Vagina (tissue), 2 donors: ENCODE data around the gene KLK7. TPM values are rescaled to one million over a fixed set of nuclear protein-coding genes. Genes with fewer than 3 reads are reported as not detected.

Experiments
- DNase-seq, 2 donors: peaks; one replicate each; pipeline ENCODE4 v3.0.0-alpha.2; 2017; ENCODE audit errors: extremely low spot score in 2 of 2
- H3K27ac ChIP-seq: fragments of 200-600 bp; sonication (generic); one replicate; pipeline ENCODE4 v1.5.1; 2019
- H3K27me3 ChIP-seq: fragments of 200-600 bp; sonication (generic); one replicate; pipeline ENCODE4 v1.5.1; 2019
- H3K36me3 ChIP-seq, 2 donors: fragments of 200-600 bp; sonication (generic); one replicate each; pipeline ENCODE4 v1.5.1; 2017 to 2019
- H3K4me1 ChIP-seq: fragments of 200-600 bp; sonication (generic); one replicate; pipeline ENCODE4 v1.5.1; 2019
- H3K4me3 ChIP-seq, 2 donors: fragments of 200-600 bp; sonication (generic); 1 replicate in 1 of 2; 2 replicates in 1 of 2; pipeline ENCODE4 v1.5.1; 2016 to 2019
- H3K9me3 ChIP-seq: fragments of 200-600 bp; sonication (generic); one replicate; pipeline ENCODE4 v1.5.1; 2019
- POLR2A ChIP-seq, 2 donors: fragments of 450-650 bp; IDR thresholded peaks; one replicate each; pipeline ENCODE4 v1.6.1; 2017; ENCODE audit warnings: antibody characterized with exemption in 2 of 2, mild to moderate bottlenecking in 2 of 2, moderate library complexity in 2 of 2
- POLR2AphosphoS5 ChIP-seq, 2 donors: sonication (generic); formaldehyde crosslinking; IDR thresholded peaks; one replicate each; pipeline ENCODE4 v1.9.0; 2017; ENCODE audit warnings: antibody characterized with exemption in 2 of 2, mild to moderate bottlenecking in 2 of 2, low read depth in 1 of 2; ENCODE audit not compliant: insufficient read depth in 1 of 2
- intact Hi-C: fragments of 100-400 bp; cut with DNase I; formaldehyde crosslinking; loops from one replicate; pipeline ENCODE4 v1.15.1; 2023
- total RNA-seq: library from RNA; depleted of rRNA; stranded (reverse); fragments of >200 nt; gene quantifications from one replicate; pipeline ENCODE4 v1.2.3, GENCODE V29; 2016
- TF ChIP-seq, protein P1 (sequence below), 3 experiments: fragments of 450-650 bp in 2 of 3; fragments of 200-600 bp in 1 of 3; sonication (generic) in 1 of 3; IDR thresholded peaks; one replicate each; pipeline ENCODE4 v1.5.1; 2017 to 2019; ENCODE audit warnings: antibody characterized with exemption in 3 of 3, mild to moderate bottlenecking in 2 of 3, moderate library complexity in 2 of 3

The KLK7 gene
- total RNA-seq, 1 donor from 2014 or later, result 14.2 TPM

DNA sequence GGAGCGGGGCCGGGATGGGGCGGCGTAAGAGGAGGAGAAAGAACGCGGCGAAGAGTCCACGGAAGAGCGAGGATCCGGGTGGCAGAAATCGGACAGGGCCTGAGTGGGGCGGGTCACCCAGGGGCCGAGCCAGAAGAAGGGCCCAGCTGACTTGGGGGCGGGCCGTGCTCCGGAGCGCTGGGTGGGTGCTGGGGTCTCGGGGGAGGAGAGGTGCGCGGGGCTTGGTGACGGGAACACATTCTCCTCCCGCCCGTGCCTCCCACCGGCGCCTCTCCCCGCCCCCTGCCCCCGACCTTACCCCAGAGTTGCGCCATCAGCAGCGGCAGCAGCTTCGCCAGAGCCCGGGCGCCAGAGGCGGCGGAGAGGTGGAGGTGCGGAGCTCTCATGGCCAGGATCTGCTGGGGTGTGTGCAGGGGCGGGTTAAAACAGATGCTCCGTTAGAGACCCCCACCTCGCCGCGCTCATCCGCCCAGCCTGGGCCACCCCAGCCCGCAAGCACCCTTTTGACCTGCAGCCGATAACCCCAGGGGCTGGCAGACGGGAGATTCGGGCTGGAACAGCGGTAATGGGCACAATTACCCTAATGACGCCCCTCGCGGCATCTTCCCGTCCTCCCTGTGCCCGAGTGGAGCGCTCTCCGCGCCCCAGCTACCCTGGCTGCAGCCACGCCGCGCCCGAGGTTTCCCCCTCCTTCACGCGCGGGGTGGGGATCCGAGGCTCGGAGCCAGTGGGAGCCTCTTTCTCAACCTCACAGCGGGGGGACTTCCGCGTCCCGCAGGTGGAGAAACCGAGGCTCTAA is 35.2 kb upstream of the KLK7 start:
- Histone ChIP-seq H3K36me3 (no peaks in the 10 kb centered on the region), H3K27me3 (no peaks in the 10 kb centered on the region), H3K9me3 (no peaks in the 10 kb centered on the region), H3K4me3 (peak overlapping the region; percentile 39 to 48), H3K4me1 (peaks cover 17% of the 10 kb centered on the region), H3K27ac (peak overlapping the region; percentile 84)
- intact Hi-C loops, result no loop called here
- no peak for DNase-seq
- TF ChIP-seq, protein P1, sequence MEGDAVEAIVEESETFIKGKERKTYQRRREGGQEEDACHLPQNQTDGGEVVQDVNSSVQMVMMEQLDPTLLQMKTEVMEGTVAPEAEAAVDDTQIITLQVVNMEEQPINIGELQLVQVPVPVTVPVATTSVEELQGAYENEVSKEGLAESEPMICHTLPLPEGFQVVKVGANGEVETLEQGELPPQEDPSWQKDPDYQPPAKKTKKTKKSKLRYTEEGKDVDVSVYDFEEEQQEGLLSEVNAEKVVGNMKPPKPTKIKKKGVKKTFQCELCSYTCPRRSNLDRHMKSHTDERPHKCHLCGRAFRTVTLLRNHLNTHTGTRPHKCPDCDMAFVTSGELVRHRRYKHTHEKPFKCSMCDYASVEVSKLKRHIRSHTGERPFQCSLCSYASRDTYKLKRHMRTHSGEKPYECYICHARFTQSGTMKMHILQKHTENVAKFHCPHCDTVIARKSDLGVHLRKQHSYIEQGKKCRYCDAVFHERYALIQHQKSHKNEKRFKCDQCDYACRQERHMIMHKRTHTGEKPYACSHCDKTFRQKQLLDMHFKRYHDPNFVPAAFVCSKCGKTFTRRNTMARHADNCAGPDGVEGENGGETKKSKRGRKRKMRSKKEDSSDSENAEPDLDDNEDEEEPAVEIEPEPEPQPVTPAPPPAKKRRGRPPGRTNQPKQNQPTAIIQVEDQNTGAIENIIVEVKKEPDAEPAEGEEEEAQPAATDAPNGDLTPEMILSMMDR (IDR thresholded peaks at IDR 0.05), result no peak
- peak in 1 of 2 donors; percentile 72 for TF ChIP-seq POLR2AphosphoS5 (IDR thresholded peaks at IDR 0.05; ENCODE audit: insufficient read depth in 1 of 2, low read depth in 1 of 2)

DNA sequence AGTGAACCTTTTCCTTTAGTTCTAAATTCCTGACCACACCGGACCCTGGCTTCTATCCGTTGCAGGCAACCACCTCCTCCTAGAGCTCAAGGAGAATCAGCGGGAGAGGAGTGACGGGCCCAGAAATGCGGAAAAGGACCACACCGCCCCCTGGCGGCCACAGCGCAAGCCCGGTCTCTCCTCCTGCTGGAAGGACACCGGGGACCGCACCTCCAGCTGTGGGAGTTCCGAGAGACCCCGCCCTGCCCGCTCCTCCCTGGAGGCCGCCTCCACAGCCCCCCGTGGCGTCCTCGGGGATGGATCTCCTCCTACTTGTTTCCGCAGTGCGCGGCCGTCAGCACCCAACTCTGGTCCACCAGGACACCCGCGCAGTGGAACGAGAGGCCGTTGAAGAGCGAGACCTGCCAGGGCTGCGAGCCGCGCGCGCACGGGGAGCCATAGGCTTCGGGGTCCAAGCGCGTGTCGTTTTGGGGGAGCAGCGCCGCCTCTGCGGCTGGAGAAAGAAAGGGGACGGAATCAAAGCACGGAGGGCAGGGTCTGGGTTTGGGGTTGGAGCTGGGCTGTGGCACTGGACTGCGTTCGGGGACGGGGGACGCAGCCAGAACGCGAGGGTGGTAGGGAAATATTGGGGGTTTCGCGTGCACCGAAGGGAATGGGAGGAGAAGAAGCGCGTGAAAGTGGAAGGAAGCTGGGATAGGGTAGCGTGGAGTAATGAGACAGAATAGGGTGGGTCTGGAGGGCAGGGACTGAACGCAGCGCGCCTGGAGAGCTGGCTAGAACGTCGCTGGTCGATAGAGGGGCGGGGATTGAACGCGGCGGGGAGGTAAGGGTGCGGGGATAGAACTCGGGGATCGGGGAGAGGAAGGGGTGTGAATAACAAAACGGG is 33.3 kb upstream of the KLK7 start:
- no peaks in the 10 kb centered on the region for H3K36me3 ChIP-seq
- no peaks in the 10 kb centered on the region for H3K9me3 ChIP-seq
- no peaks in the 10 kb centered on the region for H3K27me3 ChIP-seq
- peaks cover 17% of the 10 kb centered on the region for H3K4me1 ChIP-seq
- peak overlapping the region; percentile 45 to 46 for H3K4me3 ChIP-seq
- intact Hi-C loops, result no loop called here
- H3K27ac ChIP-seq, result peak overlapping the region; percentile 72
- no peak for DNase-seq
- TF ChIP-seq, protein P1 (IDR thresholded peaks at IDR 0.05), result peak in 1 of 3 experiments; percentile 55
- TF ChIP-seq POLR2A (IDR thresholded peaks at IDR 0.05) (no peak), POLR2AphosphoS5 (IDR thresholded peaks at IDR 0.05; ENCODE audit: insufficient read depth in 1 of 2, low read depth in 1 of 2) (peak in 1 of 2 donors; percentile 70)

DNA sequence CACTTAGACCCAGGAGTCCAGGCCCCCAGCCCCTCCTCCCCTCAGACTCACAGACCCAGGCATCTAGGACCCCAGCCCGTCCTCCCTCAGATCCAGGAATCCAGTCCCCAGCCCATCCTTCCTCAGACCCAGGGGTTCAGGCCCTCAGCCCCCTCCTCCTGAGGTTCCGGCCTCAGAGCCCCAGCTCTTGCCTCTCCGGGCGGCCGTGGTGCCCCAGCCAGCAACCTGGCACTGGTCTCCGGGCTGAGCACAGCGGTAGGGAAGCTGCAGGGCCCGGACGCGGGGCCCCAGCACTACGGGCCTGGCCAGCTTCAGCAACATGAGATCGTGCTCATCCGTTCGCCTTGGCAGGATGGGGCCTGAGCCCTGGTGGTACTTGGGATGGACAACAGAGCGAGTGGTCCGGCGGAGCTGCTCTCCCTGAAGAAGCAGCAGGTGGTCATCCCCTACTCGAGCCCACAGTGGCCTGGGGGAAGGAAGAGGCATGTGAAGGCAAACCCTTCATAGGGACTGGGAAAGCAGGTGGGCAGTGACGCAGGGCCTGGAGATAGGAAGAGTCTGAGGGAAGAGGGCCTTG is 32.1 kb upstream of the KLK7 start:
- intact Hi-C loops, result no loop called here
- H3K27ac ChIP-seq, result no peak overlapping the region
- H3K9me3 ChIP-seq, result no peaks in the 10 kb centered on the region
- H3K4me1 ChIP-seq, result peaks cover 17% of the 10 kb centered on the region
- DNase-seq, result no peak
- H3K4me3 ChIP-seq, result no peak overlapping the region
- no peaks in the 10 kb centered on the region for H3K27me3 ChIP-seq
- H3K36me3 ChIP-seq, result no peaks in the 10 kb centered on the region
- TF ChIP-seq POLR2AphosphoS5 (IDR thresholded peaks at IDR 0.05; ENCODE audit: insufficient read depth in 1 of 2, low read depth in 1 of 2) (no peak), POLR2A (IDR thresholded peaks at IDR 0.05) (no peak)
- TF ChIP-seq, protein P1 (IDR thresholded peaks at IDR 0.05), result no peak

DNA sequence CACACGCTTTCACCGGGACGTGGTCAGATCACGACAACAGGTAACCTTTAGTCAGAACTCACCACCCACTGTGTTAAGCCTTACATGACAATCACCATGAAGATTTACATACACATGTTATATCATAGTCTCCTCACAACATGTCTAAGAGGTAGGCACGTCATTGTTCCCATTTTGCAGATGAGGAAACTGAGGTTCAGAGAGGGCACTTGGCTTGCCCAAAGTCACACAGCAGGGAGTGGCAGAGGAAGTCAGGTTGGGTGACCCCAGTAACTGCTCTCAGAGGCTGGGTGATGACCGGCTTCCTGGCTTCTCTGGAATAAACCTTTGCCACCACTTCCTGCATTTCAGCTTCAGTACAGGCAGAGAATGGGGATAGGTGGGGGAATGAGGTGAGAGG is 30.5 kb upstream of the KLK7 start:
- no peaks in the 10 kb centered on the region for H3K36me3 ChIP-seq
- no peak for DNase-seq
- H3K4me1 ChIP-seq, result peaks cover 16% of the 10 kb centered on the region
- no peak overlapping the region for H3K4me3 ChIP-seq
- no peaks in the 10 kb centered on the region for H3K9me3 ChIP-seq
- no peak overlapping the region for H3K27ac ChIP-seq
- intact Hi-C loops, result no loop called here
- TF ChIP-seq POLR2AphosphoS5 (IDR thresholded peaks at IDR 0.05; ENCODE audit: insufficient read depth in 1 of 2, low read depth in 1 of 2) (no peak), POLR2A (IDR thresholded peaks at IDR 0.05) (no peak)
- TF ChIP-seq, protein P1 (IDR thresholded peaks at IDR 0.05), result no peak
- H3K27me3 ChIP-seq, result no peaks in the 10 kb centered on the region
